Measurements from ENCODE around the gene EML6. TPM values are rescaled to one million over a fixed set of nuclear protein-coding genes. Genes with fewer than 3 reads are reported as not detected.
"Not testable (repeated sequence)": the region's sequence is repeated elsewhere in the genome, so short reads cannot be mapped to it uniquely, and the experiment has no call there.

Gene EML6
- polyA plus RNA-seq, 1 donor, result 52.3 TPM

DNA sequence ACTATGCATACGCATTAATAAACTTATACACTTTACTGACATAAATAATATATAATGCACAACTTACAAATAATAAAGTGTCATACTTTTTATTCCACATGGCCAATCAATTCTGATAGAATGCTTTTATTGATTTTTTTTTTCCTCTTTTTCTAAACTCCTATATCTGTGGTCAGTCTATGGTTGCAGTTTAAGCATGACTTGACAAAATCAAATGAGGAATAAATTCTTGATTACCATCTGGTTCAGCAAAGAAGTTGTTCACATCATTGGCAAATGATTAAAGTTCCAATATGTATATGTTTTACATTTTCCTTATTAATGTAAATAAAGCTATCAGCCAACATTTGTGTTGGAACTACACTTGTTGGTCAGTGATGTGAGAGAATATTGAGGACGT lies 83.5 kb downstream of the EML6 start:
- no peak for DNase-seq

DNA sequence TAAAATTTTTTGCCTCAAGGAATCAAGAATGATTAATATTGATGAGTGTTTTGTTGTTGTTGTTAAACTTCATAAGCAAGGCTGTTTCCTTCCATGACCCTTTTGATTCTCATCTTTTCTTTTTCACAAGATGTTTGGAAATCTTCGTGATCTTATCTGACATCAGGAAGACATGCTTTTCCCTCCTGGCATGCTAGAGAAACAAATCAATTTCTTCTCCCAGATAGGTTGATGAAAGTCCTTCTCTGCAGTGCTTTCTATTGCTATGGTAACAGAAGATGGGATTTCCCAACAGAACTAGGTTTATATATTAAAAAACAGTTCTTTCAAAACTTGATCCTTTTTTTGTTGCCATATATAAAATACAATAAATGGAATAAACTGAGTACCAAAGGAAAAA lies 85.2 kb downstream of the EML6 start:
- DNase-seq, result no peak

DNA sequence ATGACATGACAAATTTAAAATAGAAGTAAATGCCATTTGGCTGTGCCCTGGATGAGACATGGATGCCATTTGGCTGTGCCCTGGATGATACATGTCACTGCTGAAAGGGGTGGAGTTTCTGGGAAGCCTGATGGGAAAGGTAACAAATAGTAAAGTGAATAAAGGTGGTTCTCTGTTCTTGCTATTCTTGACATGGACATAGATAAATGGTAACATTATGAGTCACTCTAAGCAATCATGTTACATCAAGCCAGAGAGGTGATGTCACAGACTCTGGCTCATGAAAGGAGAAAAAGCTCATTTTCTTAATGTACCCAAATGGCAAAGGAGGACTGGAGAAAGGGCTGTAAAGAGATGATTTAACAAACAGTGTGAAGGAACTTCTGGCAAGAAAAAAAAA lies 86.4 kb downstream of the EML6 start:
- DNase-seq, result no peak

DNA sequence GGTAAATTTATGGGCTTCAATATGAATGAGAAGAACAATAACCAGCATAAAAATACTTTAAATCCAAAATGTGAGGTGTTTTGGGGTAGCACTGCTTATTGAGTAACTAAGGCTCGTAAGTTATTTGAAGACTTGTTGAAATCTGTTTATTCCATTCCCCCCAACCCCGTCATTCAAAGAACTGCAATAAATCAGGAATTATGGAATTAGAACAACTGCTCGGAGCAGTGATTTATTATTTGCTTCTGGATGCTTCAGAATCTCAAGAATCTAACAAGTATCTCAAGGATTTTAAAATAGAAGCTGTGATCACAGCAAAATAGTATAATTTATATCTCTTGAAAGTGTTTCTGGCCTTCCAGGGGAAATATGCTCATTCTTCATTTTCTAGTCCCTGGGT lies 86.8 kb downstream of the EML6 start:
- DNase-seq, result no peak

DNA sequence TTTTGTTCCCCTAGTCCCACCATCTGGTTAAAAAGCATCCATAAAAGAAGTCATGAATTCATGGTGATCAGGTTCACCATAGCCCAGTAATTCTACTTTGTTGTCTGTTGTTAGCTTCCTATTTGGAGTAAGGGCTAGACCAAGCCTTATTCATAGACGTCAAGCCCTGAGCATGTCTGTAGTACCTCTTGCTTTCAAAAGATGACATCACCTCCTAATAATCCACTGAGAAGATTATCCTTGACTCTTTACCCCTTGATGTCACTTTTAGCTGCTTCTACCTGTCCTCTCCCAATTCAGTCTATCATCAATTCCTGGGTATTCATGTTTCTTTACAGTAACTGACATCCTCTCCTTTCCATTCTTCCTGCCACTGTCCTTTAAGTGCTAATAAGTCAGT lies 90.1 kb downstream of the EML6 start:
- DNase-seq, result no peak

DNA sequence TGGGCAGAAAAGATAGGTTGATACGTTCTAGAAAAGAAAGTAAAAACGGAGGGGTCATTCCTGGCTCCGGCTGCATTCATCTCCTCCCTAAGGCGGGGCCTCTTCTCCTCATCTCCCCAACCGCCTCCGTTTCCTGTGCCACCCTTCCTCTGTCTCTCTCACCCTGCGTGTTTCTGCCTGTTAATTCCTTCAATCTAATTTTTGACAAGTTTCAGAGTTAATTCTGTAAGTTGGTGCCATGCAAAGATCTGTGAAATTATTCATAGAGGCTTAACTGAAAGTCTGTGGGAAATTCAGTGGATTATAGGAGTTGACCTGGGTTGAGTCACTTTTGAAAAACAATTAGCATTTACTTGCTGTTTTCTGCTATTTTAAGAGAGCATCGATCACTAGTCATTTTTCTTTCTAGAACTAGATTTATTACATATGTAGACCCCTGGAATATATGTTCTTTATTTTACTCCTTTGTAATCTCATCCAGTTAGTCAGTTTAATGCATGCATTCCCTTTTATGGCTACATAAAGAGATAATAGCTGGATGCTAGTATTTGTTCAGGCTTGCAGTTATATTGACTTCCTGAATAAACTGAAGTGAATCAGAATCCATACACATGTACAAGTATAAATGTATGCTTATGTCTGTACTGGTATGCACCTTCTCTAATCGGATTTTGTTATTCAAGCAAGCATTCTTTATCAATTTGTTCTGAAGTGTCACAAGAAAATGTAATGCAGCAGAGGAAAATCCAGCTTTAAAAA lies 91.1 kb downstream of the EML6 start:
- no peak for DNase-seq

DNA sequence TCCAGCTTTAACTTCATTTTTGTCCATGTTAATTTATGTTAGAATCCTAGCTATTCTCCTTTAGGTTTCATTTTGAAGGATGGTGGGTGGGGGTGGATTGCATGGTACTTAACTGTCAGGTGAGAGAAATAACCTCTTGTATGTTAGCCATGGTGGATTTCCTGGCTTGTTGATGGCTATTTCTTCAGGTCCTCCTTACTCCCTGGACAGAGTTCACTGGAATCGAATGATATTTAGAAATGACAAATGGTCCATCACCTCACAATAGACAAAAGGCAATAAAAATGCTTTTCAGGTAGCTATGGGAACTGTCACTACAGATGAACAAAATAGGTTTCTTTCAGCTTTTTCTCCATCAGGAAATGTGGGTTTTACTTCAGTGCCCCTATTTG lies 91.7 kb downstream of the EML6 start:
- DNase-seq, result no peak

DNA sequence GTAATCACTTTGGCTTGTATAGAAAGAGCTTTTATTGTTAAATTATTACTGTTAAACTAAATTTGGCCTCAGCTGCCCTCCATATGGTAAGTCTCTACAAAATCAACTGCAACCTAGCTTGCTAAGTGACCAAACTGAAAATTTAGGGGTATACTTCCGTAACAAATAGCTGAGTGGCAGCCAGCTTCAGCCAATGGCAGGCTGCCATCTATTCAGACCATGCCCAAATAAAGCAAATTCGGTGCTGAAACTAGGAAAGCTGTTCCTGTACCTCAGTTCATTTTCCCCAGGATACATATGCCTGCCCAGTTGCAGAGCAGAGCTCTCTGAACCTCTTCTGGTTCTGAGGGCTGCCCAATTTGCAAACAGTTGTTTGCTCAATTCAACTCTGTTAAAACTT lies 94.8 kb downstream of the EML6 start:
- no peak for DNase-seq

DNA sequence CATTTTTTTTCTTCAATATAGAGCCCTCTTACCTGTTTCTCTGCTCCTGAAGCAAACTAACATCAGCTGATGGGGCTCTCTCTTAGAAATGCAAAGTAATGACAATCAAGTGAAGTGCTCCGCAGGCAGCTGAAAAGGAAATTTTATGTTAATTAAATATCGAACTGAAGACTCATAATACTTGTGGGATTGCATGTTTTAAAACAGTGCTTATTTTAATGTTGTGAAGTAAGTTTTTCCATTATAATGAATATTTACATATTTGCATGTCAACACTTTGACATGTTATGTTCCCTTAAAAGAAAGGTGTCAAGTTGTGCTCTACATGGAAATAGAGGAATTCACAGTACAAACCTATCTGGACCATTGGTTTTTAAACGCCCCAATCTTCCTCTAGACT lies 97.1 kb downstream of the EML6 start:
- no peak for DNase-seq

DNA sequence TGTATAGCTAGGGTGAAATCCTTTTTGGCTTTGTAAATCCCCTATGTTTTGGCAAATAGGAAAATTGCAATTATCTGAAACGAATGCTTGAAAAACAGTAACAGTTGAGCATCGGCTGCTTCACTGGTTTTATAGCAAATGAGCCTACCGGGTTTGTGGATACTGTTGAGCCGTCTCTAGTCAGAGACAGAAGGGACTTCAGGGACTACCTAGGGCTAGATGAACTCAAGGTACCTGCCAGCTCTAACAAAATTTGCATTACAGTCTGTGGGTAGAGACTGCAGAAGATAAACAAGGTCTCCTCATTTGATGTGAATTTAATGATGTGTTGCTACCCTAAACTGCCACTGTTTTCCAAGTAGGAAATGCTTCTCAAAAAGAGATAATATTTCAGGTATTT lies 101.1 kb downstream of the EML6 start:
- no peak for DNase-seq

DNA sequence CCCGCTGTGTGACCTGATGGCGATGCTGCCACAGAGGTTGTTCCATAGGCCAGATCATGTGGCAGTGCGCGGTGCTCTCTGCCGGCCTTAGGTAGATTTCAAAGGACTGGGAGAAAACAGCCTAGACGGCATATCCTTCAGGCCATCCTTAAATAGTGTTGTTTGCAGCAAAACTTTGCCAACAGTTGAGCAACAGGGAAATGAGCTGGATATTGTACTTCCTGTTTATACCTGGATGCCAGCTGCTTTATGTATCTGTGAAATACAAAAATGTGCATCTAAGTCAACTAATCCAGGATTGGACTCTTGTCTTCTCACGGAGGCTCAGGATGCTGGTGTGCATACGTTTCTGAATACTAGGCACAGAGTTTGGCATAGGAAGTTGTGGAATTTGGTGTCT lies 107.1 kb downstream of the EML6 start:
- no peak for DNase-seq

DNA sequence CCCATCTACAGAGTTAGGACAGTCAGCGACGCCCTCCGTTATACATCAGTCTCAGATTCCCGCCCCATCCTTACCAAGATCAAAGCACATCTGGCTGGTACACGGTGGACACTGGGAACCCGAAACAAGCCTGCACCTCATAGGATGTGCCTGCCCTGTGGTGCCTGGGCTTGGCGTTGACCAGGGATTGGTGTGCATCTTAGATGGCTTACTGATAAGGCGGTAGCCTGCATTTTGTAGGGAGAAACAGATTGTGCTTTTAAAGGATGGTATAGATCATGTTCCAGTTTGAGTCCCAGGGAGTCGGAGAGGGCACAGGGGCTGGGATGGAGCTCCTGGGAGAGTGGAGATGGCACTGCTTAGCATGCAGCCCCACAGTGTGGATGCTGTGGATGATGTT lies 108.0 kb downstream of the EML6 start:
- no peak for DNase-seq

DNA sequence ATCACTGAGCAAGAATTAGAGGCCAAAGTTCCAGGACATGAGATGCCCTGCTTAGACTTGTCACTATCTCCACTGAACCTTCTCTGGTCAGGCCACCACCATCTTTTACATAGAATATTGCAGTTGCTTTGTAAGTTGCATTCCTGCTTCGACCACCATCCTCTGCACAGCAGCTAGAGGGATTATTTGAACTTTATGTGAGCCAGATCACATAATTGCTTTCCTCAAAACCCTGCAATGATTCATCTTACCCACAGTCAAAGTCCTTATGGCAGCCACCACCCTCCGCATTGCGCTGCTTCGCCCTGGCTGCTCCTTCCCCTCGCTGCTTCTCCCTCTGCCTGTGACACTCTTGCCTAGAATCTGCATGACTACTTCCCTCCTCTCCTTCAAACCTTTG lies 111.3 kb downstream of the EML6 start:
- DNase-seq, result no peak

DNA sequence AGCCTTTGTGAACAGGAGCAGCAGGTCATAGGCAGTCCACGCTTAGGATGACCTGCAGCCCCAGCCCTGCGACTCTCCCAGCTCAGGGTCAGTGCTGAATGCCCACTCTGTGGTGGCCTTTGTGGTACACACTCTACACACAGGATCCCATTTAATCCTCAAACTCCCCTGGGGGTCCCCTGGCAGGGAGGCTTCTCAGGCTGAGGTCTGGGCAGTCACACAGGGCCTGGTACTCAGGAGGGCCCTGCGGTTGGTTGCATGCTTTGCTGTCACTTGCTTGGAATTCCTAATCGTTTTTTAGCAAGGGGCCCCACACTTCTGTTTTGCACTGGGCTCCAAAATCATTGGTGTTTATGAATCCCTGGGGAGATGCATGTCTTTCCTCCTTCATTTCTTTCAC lies 113.0 kb downstream of the EML6 start:
- no peak for DNase-seq

DNA sequence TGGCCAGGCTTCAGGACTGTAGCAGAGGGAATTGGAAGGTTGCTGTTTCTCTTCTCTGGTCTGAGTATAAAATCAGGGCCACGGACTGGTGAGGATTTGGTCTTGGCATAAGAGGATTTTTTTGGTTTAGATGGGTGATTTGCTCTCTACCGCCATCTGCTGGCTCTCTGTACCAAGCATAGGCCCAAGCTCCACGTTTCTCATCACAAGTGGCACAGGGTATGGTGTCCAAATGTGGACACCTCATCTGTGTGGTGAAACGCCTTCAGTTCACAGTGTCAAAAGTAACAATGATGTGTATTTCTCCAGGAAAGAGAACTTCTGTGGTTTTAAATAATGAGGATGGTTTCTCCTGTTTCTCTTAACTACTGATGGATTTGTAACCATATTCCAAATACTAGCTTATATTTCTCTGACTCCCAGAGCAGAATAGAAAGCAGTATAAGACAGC lies 115.1 kb downstream of the EML6 start:
- DNase-seq, result peak; percentile 70

DNA sequence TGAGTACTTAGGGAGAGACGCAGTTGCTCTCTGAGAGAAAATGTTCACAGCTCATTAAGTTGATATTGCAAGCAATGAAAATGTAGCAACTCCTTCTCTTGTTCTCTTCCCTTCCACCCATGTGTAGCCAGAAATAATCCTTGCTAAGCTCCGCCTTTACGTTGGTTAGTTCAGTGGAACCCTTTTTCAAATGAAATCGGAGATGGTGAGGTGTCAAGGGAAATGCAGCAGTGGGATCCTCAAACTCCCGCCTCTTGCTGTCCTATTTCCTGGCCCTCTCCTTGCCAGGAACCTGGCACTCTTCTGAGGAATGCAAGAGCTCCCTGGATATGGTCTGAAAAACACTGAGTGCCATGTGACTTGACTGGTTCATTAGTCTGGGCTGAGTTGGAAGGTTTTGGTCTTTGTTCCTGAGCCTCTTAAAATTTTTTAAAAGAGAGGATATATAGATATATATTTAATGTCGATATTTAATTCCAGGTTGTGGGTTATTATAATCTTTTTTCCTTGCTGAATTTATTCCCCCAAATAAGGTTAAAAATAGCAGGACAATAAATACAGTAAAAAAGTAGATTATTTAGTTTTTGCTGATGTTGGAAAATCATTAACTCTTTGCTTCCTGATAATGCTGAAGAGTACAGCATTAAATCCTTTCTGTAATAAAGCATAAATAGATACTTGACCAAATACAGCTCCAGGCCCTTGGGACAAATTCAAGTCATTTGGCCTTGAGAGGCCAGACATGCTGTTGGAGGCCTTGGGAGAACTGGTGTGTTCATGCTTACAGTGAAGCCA lies 116.2 kb downstream of the EML6 start:
- DNase-seq, result no peak

DNA sequence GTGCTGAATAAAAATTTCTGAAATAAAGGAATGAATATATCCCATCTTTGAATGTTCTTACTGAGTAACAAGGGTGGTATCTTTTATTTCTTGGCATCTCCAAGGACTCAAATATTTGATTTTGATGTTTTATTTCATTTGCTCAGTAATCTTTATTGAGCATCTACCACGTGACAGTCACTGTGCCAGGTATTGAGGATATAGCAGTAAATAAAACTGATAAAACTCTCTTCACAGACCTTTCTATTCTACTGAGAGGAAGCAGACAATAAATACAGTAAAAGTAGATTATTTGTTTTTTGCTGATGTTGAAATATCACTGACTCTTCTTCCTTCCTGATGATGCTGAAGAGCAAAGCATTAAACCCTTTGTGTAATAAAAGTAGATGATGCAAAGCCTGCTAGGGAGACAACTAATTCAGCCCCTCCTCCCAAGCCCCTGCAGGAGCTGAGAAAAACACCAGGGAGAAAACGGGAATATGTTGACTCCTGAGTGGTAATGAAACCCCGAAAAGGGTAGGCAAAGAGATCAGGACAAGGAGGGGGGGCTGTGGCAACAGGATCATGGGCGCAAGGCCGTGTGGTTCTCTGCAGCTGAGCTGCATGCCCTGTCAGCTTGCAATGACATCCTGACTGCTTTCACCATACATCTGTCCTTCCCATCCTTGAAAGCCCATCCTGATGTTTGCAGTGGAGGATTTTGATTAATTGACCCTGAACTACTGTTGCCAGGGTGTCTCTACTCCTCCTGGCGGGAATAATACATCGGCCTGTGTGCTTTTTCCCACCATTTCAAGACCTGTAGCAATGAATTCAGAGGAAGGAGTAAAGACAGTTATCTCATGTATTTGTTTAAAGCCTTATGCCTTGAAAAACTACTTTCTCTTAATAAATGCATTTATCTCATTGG lies 117.4 kb downstream of the EML6 start:
- no peak for DNase-seq

DNA sequence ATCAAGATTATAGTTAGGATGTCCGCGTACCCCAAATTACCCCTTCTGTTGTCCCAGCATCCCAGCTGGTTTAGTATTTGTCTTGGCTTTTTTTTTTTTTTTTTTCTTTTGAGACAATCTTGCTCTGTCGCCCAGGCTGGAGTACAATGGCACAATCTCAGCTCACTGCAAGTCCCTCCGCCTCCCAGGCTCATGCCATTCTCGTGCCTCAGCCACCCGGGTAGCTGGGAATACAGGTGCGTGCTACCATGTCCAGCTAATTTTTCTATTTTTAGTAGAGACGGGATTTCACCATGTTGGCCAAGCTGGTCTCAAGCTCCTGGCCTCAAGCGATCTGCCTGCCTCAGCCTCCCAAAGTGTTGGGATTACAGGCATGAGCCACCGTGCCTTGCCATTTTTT lies 118.0 kb downstream of the EML6 start:
- not testable (repeated sequence) for DNase-seq

DNA sequence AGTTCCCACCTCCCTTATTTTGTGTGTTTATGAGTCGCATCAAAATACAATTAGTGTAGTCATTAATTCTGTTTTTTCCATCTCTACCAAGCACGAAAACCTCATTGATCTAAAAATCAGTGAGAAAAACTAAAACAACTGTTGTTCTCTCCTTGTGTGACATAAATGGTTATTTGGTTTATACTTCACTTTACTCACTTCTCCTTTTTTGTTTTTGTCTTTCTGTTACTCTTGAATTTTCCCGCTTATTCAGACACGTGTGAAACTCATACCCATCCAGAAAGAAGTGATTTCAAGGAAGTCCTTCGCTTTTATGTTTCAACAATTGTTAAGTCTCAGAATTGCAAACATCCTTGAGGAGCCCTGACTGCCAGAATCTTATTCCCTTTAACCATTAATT lies 121.6 kb downstream of the EML6 start:
- DNase-seq, result no peak

DNA sequence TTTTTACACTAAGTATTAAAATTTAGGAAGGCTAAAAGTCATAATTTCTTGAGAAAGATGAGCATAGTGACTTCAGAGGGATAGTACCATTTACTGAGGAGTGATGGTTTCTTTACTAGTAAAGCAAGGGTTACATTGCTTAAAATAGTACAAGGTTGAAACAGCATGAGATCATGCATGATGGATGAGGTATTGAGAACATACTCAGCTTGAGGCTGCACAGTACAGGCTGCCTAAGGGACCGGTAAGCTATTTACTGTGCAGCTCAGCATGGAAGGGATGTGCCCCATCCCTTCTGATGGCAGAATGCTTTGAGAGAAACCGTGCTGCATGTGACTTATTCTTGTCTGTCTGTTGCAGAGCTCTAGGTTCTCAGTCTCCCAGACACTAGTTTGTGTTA lies 122.1 kb downstream of the EML6 start:
- no peak for DNase-seq

DNA sequence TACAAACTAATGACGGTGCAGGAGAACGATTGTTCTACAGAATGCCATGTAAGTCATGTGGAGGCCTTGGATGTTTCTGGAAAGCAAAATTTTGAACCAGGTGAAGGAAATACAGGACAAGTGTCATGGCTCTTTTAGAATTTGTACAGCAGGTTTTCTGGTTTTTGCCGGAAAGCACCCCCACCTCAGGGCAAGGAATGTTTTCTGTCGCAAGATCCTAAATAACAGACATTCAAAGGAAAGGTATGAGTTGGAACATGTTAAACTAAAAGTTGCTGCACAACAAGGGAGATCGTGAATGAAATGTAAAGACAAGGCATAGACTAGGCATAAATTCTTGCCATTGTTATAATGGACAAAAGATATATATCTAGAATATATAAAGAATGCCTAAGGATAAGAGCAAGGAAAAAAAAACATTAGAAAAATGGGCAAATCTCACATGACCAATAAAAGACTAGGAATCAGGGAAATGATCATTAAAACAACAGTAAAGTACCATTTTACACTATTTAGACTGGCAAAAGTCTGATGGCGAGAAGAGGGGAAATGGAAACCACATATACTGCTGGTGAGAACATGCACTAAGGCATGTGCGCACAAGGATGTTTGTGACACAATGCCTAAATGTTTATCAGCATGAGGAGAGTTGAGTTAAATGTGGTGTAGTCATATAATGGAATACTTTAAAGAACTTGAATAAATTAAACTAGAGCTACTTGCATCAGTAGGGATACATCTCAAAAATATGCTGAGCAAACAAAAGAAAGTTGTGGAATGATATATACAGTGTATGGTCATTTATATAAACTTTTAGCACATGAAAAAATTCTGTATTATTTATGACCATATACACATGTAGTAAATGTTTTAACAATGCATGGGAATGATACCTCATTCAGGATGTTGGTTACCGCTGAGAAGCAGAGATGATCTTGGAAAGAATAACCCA lies 127.0 kb downstream of the EML6 start:
- no peak for DNase-seq

All from hindlimb muscle (tissue), 1 donor.